IMR-90 (cell line): ENCODE measurements around the gene FAM234B. TPM values are rescaled to one million over a fixed set of nuclear protein-coding genes. Genes with fewer than 3 reads are reported as not detected.
A peak's percentile ranks its signal among the peaks of the same experiment; 100 is the strongest.

Experiments
- ATAC-seq: fragments of 200-7000 bp; cut with Tn5 transposase; 2 replicates; pipeline ENCODE4 v1.9.1; 2020; ENCODE audit warnings: low read depth, mild to moderate bottlenecking, moderate library complexity
- BruUV-seq: library from RNA; stranded (reverse); fragments of 400-500 nt; replicated peaks from 2 replicates; lab custom pipeline; 2021; lab: Mats Ljungman, UMichigan
- CTCF ChIA-PET: fragments of 300-600 bp; formaldehyde crosslinking; extraction: SDS; loops from one replicate; lab custom pipeline; 2021; ENCODE audit warnings: antibody characterized with exemption; lab: Yijun Ruan, JAX
- POLR2A ChIA-PET: fragments of 300-600 bp; sonication (Branson Sonifier 250); formaldehyde crosslinking; loops from one replicate; lab custom pipeline; 2022; ENCODE audit warnings: antibody characterized with exemption; ENCODE audit not compliant: unreplicated experiment; lab: Charles Lee
- DNase-seq: peaks from one replicate; pipeline ENCODE4 v3.0.0; 2013
- H2AFZ ChIP-seq: replicated peaks from 2 replicates; pipeline ENCODE3; 2013; ENCODE audit warnings: low read length, mild to moderate bottlenecking; ENCODE audit not compliant: poor library complexity
- H2AK5ac ChIP-seq: 2 replicates; pipeline ENCODE4 v1.6.1; 2013; ENCODE audit warnings: low read depth, low read length, inconsistent platforms
- H2AK9ac ChIP-seq: replicated peaks from 2 replicates; pipeline ENCODE3; 2013; ENCODE audit warnings: mild to moderate bottlenecking, low read depth, low read length, moderate library complexity; ENCODE audit not compliant: poor library complexity
- H2BK120ac ChIP-seq: 2 replicates; pipeline ENCODE4 v1.6.1; 2013; ENCODE audit warnings: low read depth, low read length, inconsistent platforms
- H2BK15ac ChIP-seq: 3 replicates; pipeline ENCODE4 v1.6.1; 2013; ENCODE audit warnings: low read depth, low read length, inconsistent platforms
- H2BK20ac ChIP-seq: 2 replicates; pipeline ENCODE4 v1.6.1; 2013; ENCODE audit warnings: low read depth, mild to moderate bottlenecking, inconsistent platforms, low read length, moderate library complexity
- H2BK5ac ChIP-seq: 2 replicates; pipeline ENCODE4 v1.6.1; 2013; ENCODE audit warnings: mild to moderate bottlenecking, low read depth, low read length, inconsistent platforms; ENCODE audit not compliant: poor library complexity, severe bottlenecking
- H3K14ac ChIP-seq: replicated peaks from 2 replicates; pipeline ENCODE4 v1.6.1; 2013; ENCODE audit warnings: low read depth, low read length, inconsistent platforms
- H3K18ac ChIP-seq: 2 replicates; pipeline ENCODE4 v1.6.1; 2013; ENCODE audit warnings: low read depth, low read length, control low read depth
- H3K23ac ChIP-seq: 2 replicates; pipeline ENCODE4 v1.6.1; 2013; ENCODE audit warnings: low read depth, low read length, inconsistent platforms
- H3K27ac ChIP-seq: 2 replicates; pipeline ENCODE4 v1.5.1; 2013; ENCODE audit warnings: mild to moderate bottlenecking, control low read depth, low read length; ENCODE audit not compliant: insufficient read depth
- H3K27me3 ChIP-seq: 2 replicates; pipeline ENCODE4 v1.6.1; 2013; ENCODE audit warnings: low read length; ENCODE audit not compliant: control insufficient read depth, insufficient read depth
- H3K36me3 ChIP-seq: 2 replicates; pipeline ENCODE4 v1.6.1; 2013; ENCODE audit warnings: low read length, mixed read lengths; ENCODE audit not compliant: control insufficient read depth, insufficient read depth
- H3K4ac ChIP-seq: 2 replicates; pipeline ENCODE4 v1.6.1; 2013; ENCODE audit warnings: low read depth, low read length, inconsistent platforms
- H3K4me1 ChIP-seq: 2 replicates; pipeline ENCODE4 v1.6.1; 2013; ENCODE audit warnings: low read length, mixed read lengths; ENCODE audit not compliant: control insufficient read depth, insufficient read depth
- H3K4me2 ChIP-seq: 2 replicates; pipeline ENCODE4 v1.6.1; 2013; ENCODE audit warnings: low read depth, mild to moderate bottlenecking, control low read depth, low read length, moderate library complexity
- H3K4me3 ChIP-seq: 2 replicates; pipeline ENCODE4 v1.5.1; 2013; ENCODE audit warnings: low read depth, mild to moderate bottlenecking, control low read depth, low read length, moderate library complexity; ENCODE audit not compliant: insufficient read depth
- H3K56ac ChIP-seq: 2 replicates; pipeline ENCODE4 v1.6.1; 2013; ENCODE audit warnings: low read length, inconsistent platforms; ENCODE audit not compliant: insufficient read depth; ENCODE audit errors: extremely low read depth
- H3K79me1 ChIP-seq, 2 experiments: 2 replicates each; pipeline ENCODE4 v1.6.1; 2013; ENCODE audit warnings: low read length in 2 of 2, inconsistent platforms in 1 of 2, low read depth in 1 of 2
- H3K9ac ChIP-seq: 2 replicates; pipeline ENCODE4 v1.6.1; 2013; ENCODE audit warnings: low read depth, low read length, control low read depth
- H3K9me1 ChIP-seq: 2 replicates; pipeline ENCODE4 v1.6.1; 2013; ENCODE audit warnings: low read length, inconsistent platforms; ENCODE audit not compliant: insufficient read depth
- H3K9me3 ChIP-seq: 2 replicates; pipeline ENCODE4 v1.6.1; 2013; ENCODE audit warnings: low read length; ENCODE audit not compliant: control insufficient read depth, insufficient read depth
- H4K20me1 ChIP-seq: 2 replicates; pipeline ENCODE4 v1.6.1; 2013; ENCODE audit warnings: low read length, inconsistent platforms; ENCODE audit not compliant: insufficient read depth
- H4K5ac ChIP-seq: 2 replicates; pipeline ENCODE4 v1.6.1; 2013; ENCODE audit warnings: mild to moderate bottlenecking, low read depth, low read length, control low read depth
- H4K8ac ChIP-seq, 2 experiments: 2 replicates each; pipeline ENCODE4 v1.6.1; 2013; ENCODE audit warnings: low read depth in 2 of 2, low read length in 2 of 2, control low read depth in 1 of 2, inconsistent platforms in 1 of 2
- H4K91ac ChIP-seq: 2 replicates; pipeline ENCODE4 v1.6.1; 2013; ENCODE audit warnings: low read depth, low read length, inconsistent platforms; ENCODE audit not compliant: insufficient read depth
- BHLHE40 ChIP-seq: fragments of 150-350 bp; IDR thresholded peaks from 2 replicates; pipeline ENCODE4 v1.6.1; 2016; ENCODE audit warnings: mild to moderate bottlenecking, low read depth, low read length
- CEBPB ChIP-seq: IDR thresholded peaks from 2 replicates; pipeline ENCODE4 v1.6.1; 2012; ENCODE audit warnings: low read depth, low read length, improper control_type of control experiment
- CHD1 ChIP-seq: IDR thresholded peaks from 2 replicates; pipeline ENCODE4 v1.6.1; 2012; ENCODE audit warnings: low read depth, low read length, improper control_type of control experiment
- FOS ChIP-seq: fragments of 150-350 bp; IDR thresholded peaks from 2 replicates; pipeline ENCODE4 v1.6.1; 2016; ENCODE audit warnings: low read depth, low read length
- MXI1 ChIP-seq: IDR thresholded peaks from 2 replicates; pipeline ENCODE4 v1.6.1; 2012; ENCODE audit warnings: low read depth, mild to moderate bottlenecking, low read length, moderate library complexity, borderline replicate concordance
- NFE2L2 ChIP-seq: fragments of 150-350 bp; IDR thresholded peaks from 2 replicates; pipeline ENCODE4 v1.6.1; 2016; ENCODE audit warnings: low read depth, mild to moderate bottlenecking, low read length
- RAD21 ChIP-seq: IDR thresholded peaks from 2 replicates; pipeline ENCODE4 v1.6.1; 2012; ENCODE audit warnings: low read length, improper control_type of control experiment
- RCOR1 ChIP-seq: IDR thresholded peaks from 2 replicates; pipeline ENCODE4 v1.6.1; 2012; ENCODE audit warnings: mild to moderate bottlenecking, low read length, improper control_type of control experiment; ENCODE audit not compliant: insufficient replicate concordance
- SMC3 ChIP-seq: fragments of 150-350 bp; IDR thresholded peaks from 2 replicates; pipeline ENCODE4 v1.6.1; 2016; ENCODE audit warnings: low read depth, mild to moderate bottlenecking, antibody characterized with exemption, low read length, moderate library complexity
- WGBS, 2 experiments: methylation state at CpG; one replicate each; pipeline versions ENCODE4 v1.1.5 to v1.1.7; 2013; ENCODE audit warnings: missing lambda C conversion rate in 2 of 2; ENCODE audit not compliant: insufficient read length in 1 of 2; ENCODE audit errors: extremely low coverage in 2 of 2; 5-methylcytosine and 5-hydroxymethylcytosine counted together
- dilution Hi-C: fragments of 300-500 bp; cut with HindIII; formaldehyde crosslinking; loops from one replicate; pipeline ENCODE4 v1.14.3; 2018; ENCODE audit warnings: low sequenced_read_pairs; ENCODE audit not compliant: unreplicated experiment
- in situ Hi-C: fragments of 300-500 bp; cut with MboI; formaldehyde crosslinking; loops from 3 replicates; pipeline ENCODE4 v1.14.3; 2019; ENCODE audit warnings: low sequenced_read_pairs, inconsistent platforms, mixed read lengths
- intact Hi-C: fragments of 100-400 bp; cut with micrococcal nuclease; formaldehyde crosslinking; loops from 2 replicates; pipeline ENCODE4 v1.10.0; 2022
- polyA plus RNA-seq, 3 experiments: library from polyadenylated mRNA; depleted of rRNA; stranded (reverse); fragments of >200 nt; gene quantifications; 2 replicates each; pipeline ENCODE4 v1.2.3, GENCODE V29; 2012; ENCODE audit warnings: low replicate concordance in 1 of 3
- total RNA-seq: library from RNA; depleted of rRNA; stranded (reverse); fragments of >200 nt; gene quantifications from 2 replicates; pipeline ENCODE4 v1.2.3, GENCODE V29; 2012
- TF ChIP-seq, protein P1 (sequence below): fragments of 150-350 bp; IDR thresholded peaks from 2 replicates; pipeline ENCODE4 v1.6.1; 2016; ENCODE audit warnings: low read depth, mild to moderate bottlenecking, low read length, moderate library complexity, borderline replicate concordance
- TF ChIP-seq, protein P2 (sequence below): fragments of 150-350 bp; IDR thresholded peaks from 2 replicates; pipeline ENCODE4 v1.6.1; 2017; ENCODE audit warnings: mild to moderate bottlenecking, antibody characterized with exemption, low read length, low read depth
- TF ChIP-seq, protein P3 (sequence below): conservative IDR thresholded peaks from 2 replicates; pipeline ENCODE4 v1.5.1; 2012; ENCODE audit warnings: mild to moderate bottlenecking, low read depth, low read length, improper control_type of control experiment

Gene FAM234B
- total and polyA plus RNA-seq, 2 of the 4 experiments (the other 2 are of a cell fraction) = 3.6 to 8.6 TPM

DNA sequence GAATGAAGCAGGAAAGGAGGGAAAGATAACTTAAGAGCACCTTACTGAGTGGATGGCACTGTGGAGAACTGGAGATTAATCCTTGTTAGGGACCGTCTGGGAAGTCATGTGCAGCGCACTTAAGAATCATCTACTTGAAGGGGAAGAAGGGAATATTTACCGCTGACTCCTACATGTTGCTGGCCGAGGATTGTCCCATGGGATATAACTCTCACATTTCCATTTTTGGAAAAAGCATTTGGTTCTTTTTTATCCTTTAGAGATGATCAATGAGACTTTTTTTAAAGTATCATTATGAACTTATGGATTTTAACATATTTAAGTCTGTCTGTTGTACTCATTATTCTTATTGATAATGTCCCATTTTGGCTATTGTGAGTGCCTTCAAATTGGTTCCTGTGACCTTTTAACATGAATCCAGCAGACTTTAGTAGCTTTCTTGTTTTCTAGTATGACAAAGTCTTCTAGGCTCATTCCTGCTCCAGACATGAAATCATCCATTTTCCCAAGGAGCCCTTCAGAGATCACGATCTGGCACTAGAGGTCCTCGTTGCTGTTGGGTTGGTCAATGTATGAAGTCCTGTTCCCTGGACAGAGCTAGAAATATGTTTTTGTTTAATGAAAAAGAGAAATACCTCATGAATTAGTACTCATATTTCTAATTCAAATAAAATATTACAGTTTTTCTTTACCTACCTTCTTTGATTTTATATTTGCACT lies 20.2 kb upstream of the FAM234B start (continued):
- no peak for TF ChIP-seq FOS

DNA sequence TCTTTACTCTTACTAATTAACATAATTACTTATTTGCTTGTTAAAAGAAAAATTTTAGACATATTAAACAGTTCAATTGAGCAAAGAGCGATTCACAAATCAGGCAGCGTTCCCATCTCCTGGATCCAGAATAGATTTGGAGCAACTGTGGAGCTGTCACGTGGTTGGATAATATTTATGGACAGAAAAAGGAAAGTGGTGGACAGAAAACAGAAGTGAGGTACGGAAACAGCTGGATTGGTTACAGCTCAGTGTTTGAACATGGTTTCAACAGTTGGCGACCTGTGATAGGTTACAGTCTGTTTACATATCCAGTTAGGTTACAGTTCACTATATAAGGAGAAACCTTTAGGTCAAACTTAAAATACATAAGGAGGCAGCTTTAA lies 19.7 kb upstream of the FAM234B start:
- H2BK15ac ChIP-seq = no peak overlapping the region
- H3K23ac ChIP-seq = no peak overlapping the region
- H3K36me3 ChIP-seq = no peaks in the 10 kb centered on the region
- no peak overlapping the region for H3K4me3 ChIP-seq
- H3K56ac ChIP-seq = no peak overlapping the region
- no peak overlapping the region for H3K18ac ChIP-seq
- H3K4me1 ChIP-seq = peaks cover 3% of the 10 kb centered on the region
- H3K79me1 ChIP-seq = no peaks in the 10 kb centered on the region
- ChIA-PET CTCF (interaction anchor here (0.6 to 2.2 kb wide), 20 partner anchors 9 to 211 kb away, joined by 3 to 19 read pairs (median 4); partner anchors contain the start of gene EMP1), POLR2A (no interaction called here)
- H4K91ac ChIP-seq = no peak overlapping the region
- no peak overlapping the region for H2BK20ac ChIP-seq
- H4K20me1 ChIP-seq = no peaks in the 10 kb centered on the region
- dilution Hi-C loops = no loop called here
- BruUV-seq = no TSS peak
- H3K4me2 ChIP-seq = no peak overlapping the region
- 0 out of 2 replicates have a peak overlapping the region, but pooled peaks have one; percentile 43 for H2AK5ac ChIP-seq
- peak overlapping the region; percentile 30; the same call in 1 of the 2 replicates for H3K4ac ChIP-seq
- peaks cover 2% of the 10 kb centered on the region; the same call in 1 of the 2 replicates for H3K27me3 ChIP-seq
- TF ChIP-seq, protein P1, sequence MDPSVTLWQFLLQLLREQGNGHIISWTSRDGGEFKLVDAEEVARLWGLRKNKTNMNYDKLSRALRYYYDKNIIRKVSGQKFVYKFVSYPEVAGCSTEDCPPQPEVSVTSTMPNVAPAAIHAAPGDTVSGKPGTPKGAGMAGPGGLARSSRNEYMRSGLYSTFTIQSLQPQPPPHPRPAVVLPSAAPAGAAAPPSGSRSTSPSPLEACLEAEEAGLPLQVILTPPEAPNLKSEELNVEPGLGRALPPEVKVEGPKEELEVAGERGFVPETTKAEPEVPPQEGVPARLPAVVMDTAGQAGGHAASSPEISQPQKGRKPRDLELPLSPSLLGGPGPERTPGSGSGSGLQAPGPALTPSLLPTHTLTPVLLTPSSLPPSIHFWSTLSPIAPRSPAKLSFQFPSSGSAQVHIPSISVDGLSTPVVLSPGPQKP = no peak
- TF ChIP-seq, protein P2, sequence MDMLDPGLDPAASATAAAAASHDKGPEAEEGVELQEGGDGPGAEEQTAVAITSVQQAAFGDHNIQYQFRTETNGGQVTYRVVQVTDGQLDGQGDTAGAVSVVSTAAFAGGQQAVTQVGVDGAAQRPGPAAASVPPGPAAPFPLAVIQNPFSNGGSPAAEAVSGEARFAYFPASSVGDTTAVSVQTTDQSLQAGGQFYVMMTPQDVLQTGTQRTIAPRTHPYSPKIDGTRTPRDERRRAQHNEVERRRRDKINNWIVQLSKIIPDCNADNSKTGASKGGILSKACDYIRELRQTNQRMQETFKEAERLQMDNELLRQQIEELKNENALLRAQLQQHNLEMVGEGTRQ = no peak
- TF ChIP-seq, protein P3, sequence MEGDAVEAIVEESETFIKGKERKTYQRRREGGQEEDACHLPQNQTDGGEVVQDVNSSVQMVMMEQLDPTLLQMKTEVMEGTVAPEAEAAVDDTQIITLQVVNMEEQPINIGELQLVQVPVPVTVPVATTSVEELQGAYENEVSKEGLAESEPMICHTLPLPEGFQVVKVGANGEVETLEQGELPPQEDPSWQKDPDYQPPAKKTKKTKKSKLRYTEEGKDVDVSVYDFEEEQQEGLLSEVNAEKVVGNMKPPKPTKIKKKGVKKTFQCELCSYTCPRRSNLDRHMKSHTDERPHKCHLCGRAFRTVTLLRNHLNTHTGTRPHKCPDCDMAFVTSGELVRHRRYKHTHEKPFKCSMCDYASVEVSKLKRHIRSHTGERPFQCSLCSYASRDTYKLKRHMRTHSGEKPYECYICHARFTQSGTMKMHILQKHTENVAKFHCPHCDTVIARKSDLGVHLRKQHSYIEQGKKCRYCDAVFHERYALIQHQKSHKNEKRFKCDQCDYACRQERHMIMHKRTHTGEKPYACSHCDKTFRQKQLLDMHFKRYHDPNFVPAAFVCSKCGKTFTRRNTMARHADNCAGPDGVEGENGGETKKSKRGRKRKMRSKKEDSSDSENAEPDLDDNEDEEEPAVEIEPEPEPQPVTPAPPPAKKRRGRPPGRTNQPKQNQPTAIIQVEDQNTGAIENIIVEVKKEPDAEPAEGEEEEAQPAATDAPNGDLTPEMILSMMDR = no peak
- TF ChIP-seq CEBPB = no peak
- no peak for TF ChIP-seq NFE2L2
- TF ChIP-seq BHLHE40 = no peak
- TF ChIP-seq MXI1 = no peak
- no peak for TF ChIP-seq RAD21
- no peak for TF ChIP-seq CHD1
- TF ChIP-seq SMC3 = no peak
- no peak for TF ChIP-seq RCOR1
- no peak overlapping the region for H2AK9ac ChIP-seq
- intact Hi-C loops = loop anchor here (1.0 to 5.0 kb wide), 5 partner anchors 58 to 508 kb away; no protein-coding TSS in a partner anchor
- H4K5ac ChIP-seq = no peak overlapping the region
- H2BK120ac ChIP-seq = no peak overlapping the region; the same call in 1 of the 2 replicates
- no peak overlapping the region for H2BK5ac ChIP-seq
- DNase-seq (no peak), ATAC-seq (no peak)
- H2AFZ ChIP-seq = no peak overlapping the region
- no peak overlapping the region for H4K8ac ChIP-seq
- in situ Hi-C loops = no loop called here
- no peak overlapping the region for H3K14ac ChIP-seq
- H3K27ac ChIP-seq = no peak overlapping the region
- no peak overlapping the region for H3K9ac ChIP-seq
- H3K9me3 ChIP-seq = no peaks in the 10 kb centered on the region
- H3K9me1 ChIP-seq = no peaks in the 10 kb centered on the region
- WGBS, 2 experiments = 67% methylated on average over 2 of the region's 5 CpGs; no CpG with 5 or more reads in 1 of the 2 experiments
